Large intestine (tissue), 12 donors: Measurements from ENCODE around the gene THAP3. TPM values are rescaled to one million over a fixed set of nuclear protein-coding genes. Genes with fewer than 3 reads are reported as not detected.

Experiments
- DNase-seq, 2 donors: peaks; one replicate each; pipeline versions ENCODE4 v3.0.0 to v3.0.0-alpha.2; 2013
- H3K27ac ChIP-seq: one replicate; pipeline ENCODE4 v1.5.1; 2013; ENCODE audit warnings: low read length
- H3K27me3 ChIP-seq: 2 replicates; pipeline ENCODE4 v1.6.1; 2013; ENCODE audit warnings: low read length; ENCODE audit not compliant: control insufficient read depth, insufficient read depth
- H3K36me3 ChIP-seq: 2 replicates; pipeline ENCODE4 v1.6.1; 2013; ENCODE audit warnings: low read length; ENCODE audit not compliant: control insufficient read depth, insufficient read depth
- H3K4me1 ChIP-seq: one replicate; pipeline ENCODE4 v1.6.1; 2013; ENCODE audit warnings: low read length; ENCODE audit not compliant: control insufficient read depth, insufficient read depth
- H3K4me3 ChIP-seq: one replicate; pipeline ENCODE4 v1.5.1; 2013; ENCODE audit warnings: low read length
- H3K9me3 ChIP-seq: one replicate; pipeline ENCODE4 v1.6.1; 2013; ENCODE audit warnings: mild to moderate bottlenecking, low read depth, low read length, moderate library complexity; ENCODE audit not compliant: control insufficient read depth
- WGBS: methylation state at CpG from one replicate; pipeline ENCODE4 v1.1.5; 2013; ENCODE audit warnings: low lambda C conversion rate; ENCODE audit not compliant: insufficient coverage; 5-methylcytosine and 5-hydroxymethylcytosine counted together
- long read RNA-seq, 11 donors: transcript quantifications; one replicate each; lab custom pipeline, GENCODE V29; 2026
- polyA plus RNA-seq: library from polyadenylated mRNA; unstranded; fragments of 120-200 nt; gene quantifications from one replicate; pipeline ENCODE4 v1.2.1, GENCODE V29; 2013

The THAP3 gene, protein sequence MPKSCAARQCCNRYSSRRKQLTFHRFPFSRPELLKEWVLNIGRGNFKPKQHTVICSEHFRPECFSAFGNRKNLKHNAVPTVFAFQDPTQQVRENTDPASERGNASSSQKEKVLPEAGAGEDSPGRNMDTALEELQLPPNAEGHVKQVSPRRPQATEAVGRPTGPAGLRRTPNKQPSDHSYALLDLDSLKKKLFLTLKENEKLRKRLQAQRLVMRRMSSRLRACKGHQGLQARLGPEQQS
- polyA plus RNA-seq = 16.2 TPM
- long read RNA-seq, donor 1, partial matches to known transcripts = 8 of 11 reads
- long read RNA-seq, donor 1, other reads (novel, unspliced or antisense) = 0 of 11 reads
- long read RNA-seq, donor 2, partial matches to known transcripts = 5 of 6 reads
- long read RNA-seq, donor 2, other reads (novel, unspliced or antisense) = 0 of 6 reads
- long read RNA-seq, donor 3 = 0 reads
- long read RNA-seq, donor 4 = 0 reads
- long read RNA-seq, donor 5, partial matches to known transcripts = 0 of 1 reads
- long read RNA-seq, donor 5, other reads (novel, unspliced or antisense) = 0 of 1 reads
- long read RNA-seq, donor 6, partial matches to known transcripts = 0 of 3 reads
- long read RNA-seq, donor 6, other reads (novel, unspliced or antisense) = 0 of 3 reads
- long read RNA-seq, donor 7, partial matches to known transcripts = 0 of 1 reads
- long read RNA-seq, donor 7, other reads (novel, unspliced or antisense) = 0 of 1 reads
- long read RNA-seq, donor 8, partial matches to known transcripts = 10 of 11 reads
- long read RNA-seq, donor 8, other reads (novel, unspliced or antisense) = 0 of 11 reads
- long read RNA-seq, donor 9, partial matches to known transcripts = 0 of 4 reads
- long read RNA-seq, donor 9, other reads (novel, unspliced or antisense) = 0 of 4 reads
- long read RNA-seq, donor 10, partial matches to known transcripts = 7 of 8 reads
- long read RNA-seq, donor 10, other reads (novel, unspliced or antisense) = 0 of 8 reads
- long read RNA-seq, donor 11, partial matches to known transcripts = 9 of 15 reads
- long read RNA-seq, donor 11, other reads (novel, unspliced or antisense) = 5 of 15 reads

DNA sequence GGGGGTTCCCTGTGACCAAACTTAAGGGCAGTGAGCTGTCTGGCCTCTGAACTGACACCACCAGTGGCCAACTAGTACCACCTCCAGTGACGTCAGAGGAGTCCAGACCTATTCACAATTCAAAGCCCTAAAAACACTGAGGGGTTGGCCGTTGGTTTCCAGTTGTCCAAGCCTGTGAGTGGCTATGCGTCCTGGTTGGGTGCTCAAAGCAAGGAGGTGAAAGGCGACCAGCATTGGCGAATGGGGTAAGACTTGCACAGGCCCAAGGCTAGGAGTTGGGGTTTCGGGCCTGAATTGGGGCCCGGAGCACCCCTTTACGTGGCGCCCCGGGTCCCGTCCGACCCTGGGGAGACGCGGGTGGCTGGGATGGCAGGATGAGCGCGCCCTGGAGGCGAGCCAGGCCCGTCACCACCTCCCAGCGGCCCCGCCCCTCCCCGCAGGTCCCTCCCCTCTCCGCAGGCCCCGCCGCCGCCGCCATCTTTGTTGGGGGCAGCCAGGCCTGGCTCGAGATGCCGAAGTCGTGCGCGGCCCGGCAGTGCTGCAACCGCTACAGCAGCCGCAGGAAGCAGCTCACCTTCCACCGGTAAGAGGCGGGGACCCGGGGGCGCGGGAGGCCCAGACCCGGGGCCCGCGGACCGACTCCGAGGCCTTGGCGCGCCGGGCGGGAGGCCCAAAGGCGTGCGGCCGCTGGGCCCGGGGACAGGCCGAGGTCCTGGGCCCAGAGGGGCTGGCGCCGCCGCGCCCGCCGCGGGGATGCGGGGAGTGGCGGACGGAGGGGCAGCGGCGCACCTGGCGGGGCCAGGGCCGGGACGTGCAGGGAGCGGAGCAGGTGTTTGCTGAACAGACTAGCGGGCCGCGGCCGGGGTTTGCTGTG is at the start of gene THAP3:
THAP3 (plus strand) TSS at position 159 of the 874 bp plus-strand sequence; CDS start at position 510, 351 bp downstream.
- H3K4me1 ChIP-seq = peaks cover 12% of the 10 kb centered on the region
- peak within 1 kb of the TSS; percentile 67 for H3K27ac ChIP-seq
- no peaks in the 10 kb centered on the region for H3K9me3 ChIP-seq
- H3K4me3 ChIP-seq = peak within 1 kb of the TSS; percentile 80
- H3K27me3 ChIP-seq = no peaks in the 10 kb centered on the region
- peak; percentile 71 to 90 for DNase-seq
- peaks cover 57% of the 10 kb centered on the region for H3K36me3 ChIP-seq
- WGBS = no CpG with 5 or more reads among the region's 73 CpGs

DNA sequence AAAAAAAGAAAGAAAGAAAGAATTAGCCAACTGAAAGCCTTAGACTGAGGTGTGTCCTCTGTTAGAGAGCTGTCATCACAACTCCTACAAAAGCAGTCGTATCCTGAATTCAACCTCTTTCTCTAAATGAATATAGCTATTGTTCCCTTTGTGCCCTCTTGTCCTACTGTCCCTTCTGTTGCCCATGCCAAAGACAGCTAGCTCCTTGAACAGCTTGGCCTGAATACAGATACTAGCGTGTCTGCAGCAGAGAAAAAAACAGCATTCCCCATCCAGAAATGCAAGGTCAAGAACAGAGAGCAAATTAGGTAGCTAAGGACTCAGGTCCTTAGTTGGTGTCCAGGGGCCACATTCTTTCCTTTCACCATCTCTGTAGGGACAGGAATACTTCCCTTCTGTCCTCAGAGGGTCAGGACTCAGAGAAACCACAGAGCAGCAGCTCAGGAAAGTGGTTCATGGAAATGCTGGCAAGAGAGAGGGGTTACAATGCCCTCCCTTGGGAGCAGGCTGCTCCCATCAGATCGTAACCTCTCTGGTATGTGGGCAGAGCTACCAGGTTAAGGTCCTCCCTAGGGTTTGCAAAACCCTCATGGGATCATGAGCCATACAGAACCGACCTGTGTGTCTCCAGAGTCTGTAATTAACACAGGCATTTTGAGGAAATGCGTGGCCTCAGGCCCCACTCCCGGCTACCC is 46.7 kb upstream of the THAP3 start:
- Histone ChIP-seq H3K27me3 (no peaks in the 10 kb centered on the region), H3K27ac (no peak overlapping the region)
- 80% methylated on average over 1 of the region's 6 CpGs for WGBS

GRCh38 chr1:6578624-6579373 is 45.9 kb upstream of the THAP3 start:
- Histone ChIP-seq H3K4me1 (peaks cover 27% of the 10 kb centered on the region), H3K4me3 (no peak overlapping the region), H3K27ac (peak overlapping the region; percentile 65), H3K9me3 (no peaks in the 10 kb centered on the region), H3K36me3 (no peaks in the 10 kb centered on the region), H3K27me3 (no peaks in the 10 kb centered on the region)
- DNase-seq = no peak
- WGBS = no CpG with 5 or more reads among the region's 14 CpGs

More for the DNA sequence above, 46.7 kb upstream of the THAP3 start:
- no peak for DNase-seq
- H3K36me3 ChIP-seq = no peaks in the 10 kb centered on the region
- peaks cover 25% of the 10 kb centered on the region for H3K4me1 ChIP-seq
- H3K9me3 ChIP-seq = no peaks in the 10 kb centered on the region
- H3K4me3 ChIP-seq = no peak overlapping the region

GRCh38 chr1:6579374-6580118 is 45.1 kb upstream of the THAP3 start, which contains the start of gene ZBTB48:
Gene ZBTB48 (plus strand): TSS chr1:6579994. CDS start chr1:6580610, 616 bp downstream.
- no peaks in the 10 kb centered on the region for H3K27me3 ChIP-seq
- peaks cover 4% of the 10 kb centered on the region for H3K36me3 ChIP-seq
- peak within 1 kb of the TSS; percentile 91 for H3K4me3 ChIP-seq
- no CpG with 5 or more reads among the region's 58 CpGs for WGBS
- peak within 1 kb of the TSS; percentile 82 for H3K27ac ChIP-seq
- H3K4me1 ChIP-seq = peaks cover 27% of the 10 kb centered on the region
- DNase-seq = peak; percentile 99
- no peaks in the 10 kb centered on the region for H3K9me3 ChIP-seq

DNA sequence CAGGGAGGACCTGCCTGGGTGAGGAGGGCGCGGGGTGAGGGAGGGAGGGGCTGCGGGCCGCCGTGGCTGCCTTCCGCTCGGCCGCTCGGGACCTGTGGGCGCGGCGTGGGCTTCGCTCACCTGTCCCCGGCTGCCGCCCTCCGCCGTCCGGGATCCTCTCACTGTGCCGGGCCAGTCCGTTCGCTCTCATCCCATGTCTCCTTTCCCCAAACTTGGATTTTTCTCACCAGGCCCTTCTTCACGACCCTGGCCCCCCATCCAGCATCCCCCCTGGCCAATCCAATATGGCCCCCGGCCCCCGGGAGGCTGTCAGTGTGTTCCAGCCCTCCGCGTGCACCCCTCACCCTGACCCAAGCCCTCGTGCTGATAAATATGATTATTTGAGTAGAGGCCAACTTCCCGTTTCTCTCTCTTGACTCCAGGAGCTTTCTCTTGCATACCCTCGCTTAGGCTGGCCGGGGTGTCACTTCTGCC is 44.5 kb upstream of the THAP3 start:
- Histone ChIP-seq H3K9me3 (no peaks in the 10 kb centered on the region), H3K4me1 (peaks cover 27% of the 10 kb centered on the region), H3K27ac (peak overlapping the region; percentile 82), H3K4me3 (peak overlapping the region; percentile 91), H3K36me3 (peaks cover 4% of the 10 kb centered on the region), H3K27me3 (no peaks in the 10 kb centered on the region)
- WGBS = no CpG with 5 or more reads among the region's 30 CpGs
- no peak for DNase-seq

- Histone ChIP-seq H3K4me3 (peak overlapping the region; percentile 91), H3K27me3 (no peaks in the 10 kb centered on the region), H3K9me3 (no peaks in the 10 kb centered on the region), H3K27ac (peak overlapping the region; percentile 82), H3K4me1 (peaks cover 27% of the 10 kb centered on the region), H3K36me3 (peaks cover 8% of the 10 kb centered on the region)
- peak; percentile 18 to 48 for DNase-seq
- WGBS = 100% methylated on average over 1 of the region's 19 CpGs
These were observed 43.9 kb upstream of the THAP3 start for GRCh38 chr1:6580593-6581409.

- no CpG with 5 or more reads among the region's 10 CpGs for WGBS
- H3K27me3 ChIP-seq = no peaks in the 10 kb centered on the region
- peaks cover 27% of the 10 kb centered on the region for H3K4me1 ChIP-seq
- H3K27ac ChIP-seq = peak overlapping the region; percentile 72
- peaks cover 10% of the 10 kb centered on the region for H3K36me3 ChIP-seq
- no peaks in the 10 kb centered on the region for H3K9me3 ChIP-seq
- H3K4me3 ChIP-seq = peak overlapping the region; percentile 6
- no peak for DNase-seq
These were observed 42.9 kb upstream of the THAP3 start for GRCh38 chr1:6581561-6582305.
